Nephron progenitor cell (in vitro differentiated cells): ENCODE results near the gene TBC1D4.
"Not testable (repeated sequence)": the region's sequence is repeated elsewhere in the genome, so short reads cannot be mapped to it uniquely, and the experiment has no call there.

Experiments
- DNase-seq: peaks from one replicate; pipeline ENCODE4 v3.0.0; 2021
- H3K27ac Mint-ChIP-seq: 2 replicates; pipeline ENCODE4 v1.8.0; 2021; ENCODE audit warnings: mild to moderate bottlenecking, moderate library complexity, mixed read lengths
- H3K27me3 Mint-ChIP-seq: 2 replicates; pipeline ENCODE4 v1.8.0; 2021; ENCODE audit warnings: mild to moderate bottlenecking, low read depth, mixed read lengths; ENCODE audit not compliant: poor library complexity
- H3K36me3 Mint-ChIP-seq: 2 replicates; pipeline ENCODE4 v1.8.0; 2021; ENCODE audit warnings: low read depth, mixed read lengths
- H3K4me1 Mint-ChIP-seq: 2 replicates; pipeline ENCODE4 v1.8.0; 2021; ENCODE audit warnings: mixed read lengths
- H3K4me3 Mint-ChIP-seq: 2 replicates; pipeline ENCODE4 v1.8.0; 2021; ENCODE audit warnings: mild to moderate bottlenecking, moderate library complexity, mixed read lengths
- H3K9me3 Mint-ChIP-seq: 2 replicates; pipeline ENCODE4 v1.8.0; 2021; ENCODE audit warnings: mild to moderate bottlenecking, moderate library complexity, mixed read lengths
- CTCF ChIP-seq: fragments of 200-600 bp; sonication (generic); IDR thresholded peaks from 2 replicates; pipeline ENCODE4 v1.5.0; 2021; ENCODE audit warnings: antibody characterized with exemption

TBC1D4 gene

GRCh38 chr13:75307370-75307949 lies 174.5 kb downstream of the TBC1D4 start:
- H3K4me3 Mint-ChIP-seq, result no peak overlapping the region
- H3K36me3 Mint-ChIP-seq, result peaks cover 27% of the 10 kb centered on the region
- no peaks in the 10 kb centered on the region for H3K27me3 Mint-ChIP-seq
- no peaks in the 10 kb centered on the region for H3K9me3 Mint-ChIP-seq
- no peak overlapping the region for H3K27ac Mint-ChIP-seq
- no peak for DNase-seq
- no peaks in the 10 kb centered on the region for H3K4me1 Mint-ChIP-seq
- TF ChIP-seq CTCF, result no peak

- not testable (repeated sequence) for H3K27me3 Mint-ChIP-seq, H3K4me3 Mint-ChIP-seq, H3K4me1 Mint-ChIP-seq, H3K9me3 Mint-ChIP-seq, DNase-seq, H3K27ac Mint-ChIP-seq
- H3K36me3 Mint-ChIP-seq, result peaks cover 27% of the 10 kb centered on the region
These were observed 175.0 kb downstream of the TBC1D4 start for GRCh38 chr13:75306967-75307366.

GRCh38 chr13:75305059-75305458 lies 176.9 kb downstream of the TBC1D4 start:
- Mint-ChIP-seq H3K27me3 (no peaks in the 10 kb centered on the region), H3K4me3 (no peak overlapping the region), H3K27ac (no peak overlapping the region), H3K4me1 (peaks cover 5% of the 10 kb centered on the region), H3K36me3 (peaks cover 15% of the 10 kb centered on the region), H3K9me3 (no peaks in the 10 kb centered on the region)
- TF ChIP-seq CTCF, result no peak
- no peak for DNase-seq

GRCh38 chr13:75303263-75303662 lies 178.7 kb downstream of the TBC1D4 start:
- TF ChIP-seq CTCF, result no peak
- Mint-ChIP-seq H3K4me1 (peaks cover 5% of the 10 kb centered on the region), H3K27me3 (peaks cover 2% of the 10 kb centered on the region), H3K9me3 (no peaks in the 10 kb centered on the region), H3K27ac (no peak overlapping the region), H3K36me3 (peaks cover 15% of the 10 kb centered on the region), H3K4me3 (no peak overlapping the region)
- DNase-seq, result no peak

- DNase-seq, result no peak
- Mint-ChIP-seq H3K4me1 (peaks cover 5% of the 10 kb centered on the region), H3K9me3 (no peaks in the 10 kb centered on the region), H3K27ac (no peak overlapping the region), H3K4me3 (no peak overlapping the region), H3K27me3 (peaks cover 2% of the 10 kb centered on the region), H3K36me3 (peaks cover 15% of the 10 kb centered on the region)
- TF ChIP-seq CTCF, result no peak
These were observed 179.8 kb downstream of the TBC1D4 start for GRCh38 chr13:75302071-75302698.

GRCh38 chr13:75299913-75300862 lies 181.8 kb downstream of the TBC1D4 start:
- Mint-ChIP-seq H3K36me3 (peaks cover 9% of the 10 kb centered on the region), H3K27me3 (peaks cover 2% of the 10 kb centered on the region), H3K4me1 (peaks cover 5% of the 10 kb centered on the region), H3K4me3 (no peak overlapping the region), H3K9me3 (no peaks in the 10 kb centered on the region), H3K27ac (peak overlapping the region; percentile 76)
- no peak for TF ChIP-seq CTCF
- no peak for DNase-seq
